GM13977 (cell line): ENCODE results near the gene DECR2.

Source experiments
- DNase-seq: peaks from one replicate; pipeline ENCODE4 v3.0.0; 2012; ENCODE audit warnings: low spot score
- CTCF ChIP-seq: IDR thresholded peaks from 2 replicates; pipeline ENCODE4 v1.5.1; 2012; ENCODE audit warnings: mild to moderate bottlenecking, control low read depth; ENCODE audit not compliant: insufficient read depth; ENCODE audit errors: extremely low read depth, missing control alignments
- in situ Hi-C: fragments of 300-500 bp; cut with MboI; formaldehyde crosslinking; loops from one replicate; pipeline ENCODE4 v1.12.0; 2022; ENCODE audit warnings: low sequenced_read_pairs, low pct_unique_long_range_greater_than_20kb, mixed read lengths, inconsistent platforms; ENCODE audit not compliant: unreplicated experiment

DECR2 gene

GRCh38 chr16:371515-372301 is 30.0 kb upstream of the DECR2 start:
- in situ Hi-C loops: no loop called here

GRCh38 chr16:372302-372983 is 29.2 kb upstream of the DECR2 start:
- TF ChIP-seq CTCF: no peak
- in situ Hi-C loops: no loop called here
- no peak for DNase-seq

More at GRCh38 chr16:371515-372301, 30.0 kb upstream of the DECR2 start:
- TF ChIP-seq CTCF: no peak
- no peak for DNase-seq

GRCh38 chr16:373020-373598 is 28.6 kb upstream of the DECR2 start:
- in situ Hi-C loops: no loop called here
- no peak for DNase-seq
- no peak for TF ChIP-seq CTCF

GRCh38 chr16:373848-374615 is 27.7 kb upstream of the DECR2 start:
- no peak for TF ChIP-seq CTCF
- no peak for DNase-seq
- in situ Hi-C loops: no loop called here

GRCh38 chr16:374616-374926 is 27.1 kb upstream of the DECR2 start:
- no peak for DNase-seq
- no peak for TF ChIP-seq CTCF
- in situ Hi-C loops: no loop called here

GRCh38 chr16:375212-375611 is 26.5 kb upstream of the DECR2 start:
- DNase-seq: no peak
- TF ChIP-seq CTCF: no peak
- in situ Hi-C loops: no loop called here
